Measurements from ENCODE around the gene MSN.
A peak's percentile ranks its signal among the peaks of the same experiment; 100 is the strongest.

The MSN gene

DNA sequence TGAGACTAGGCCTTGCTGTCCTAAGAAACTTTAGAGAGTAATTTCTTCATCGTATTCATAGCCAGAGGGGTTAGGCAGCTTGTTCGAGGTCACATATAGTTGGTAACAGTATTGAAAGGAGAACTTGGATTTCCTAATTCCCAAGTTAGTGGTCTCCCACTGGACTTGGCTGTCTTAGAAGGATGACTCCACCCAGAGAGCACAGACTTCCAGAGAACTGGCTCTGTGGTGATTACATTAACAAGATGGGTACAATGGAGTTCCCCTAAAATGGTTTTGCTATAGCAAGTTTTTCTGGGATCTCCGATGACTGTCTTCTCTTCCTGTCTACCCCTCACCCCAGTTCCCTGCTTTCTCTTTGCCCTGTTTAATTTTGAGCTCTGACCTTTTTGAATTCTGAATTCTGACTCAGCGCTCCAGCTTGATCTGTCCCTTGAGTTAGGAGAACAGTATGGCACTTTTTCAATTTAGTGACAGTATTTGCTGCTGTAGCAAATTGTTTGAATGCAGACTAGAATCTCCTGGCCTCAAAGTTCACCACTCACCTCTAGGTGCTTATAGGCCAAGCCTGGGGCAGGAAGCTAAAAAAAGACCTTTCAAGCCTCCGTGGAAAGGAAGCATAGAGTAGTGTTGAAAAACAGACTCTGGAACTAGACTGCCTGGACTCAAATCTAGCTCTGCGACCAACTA, 6.9 kb downstream of the MSN start:
- DNase-seq, result peak; percentile 45

DNA sequence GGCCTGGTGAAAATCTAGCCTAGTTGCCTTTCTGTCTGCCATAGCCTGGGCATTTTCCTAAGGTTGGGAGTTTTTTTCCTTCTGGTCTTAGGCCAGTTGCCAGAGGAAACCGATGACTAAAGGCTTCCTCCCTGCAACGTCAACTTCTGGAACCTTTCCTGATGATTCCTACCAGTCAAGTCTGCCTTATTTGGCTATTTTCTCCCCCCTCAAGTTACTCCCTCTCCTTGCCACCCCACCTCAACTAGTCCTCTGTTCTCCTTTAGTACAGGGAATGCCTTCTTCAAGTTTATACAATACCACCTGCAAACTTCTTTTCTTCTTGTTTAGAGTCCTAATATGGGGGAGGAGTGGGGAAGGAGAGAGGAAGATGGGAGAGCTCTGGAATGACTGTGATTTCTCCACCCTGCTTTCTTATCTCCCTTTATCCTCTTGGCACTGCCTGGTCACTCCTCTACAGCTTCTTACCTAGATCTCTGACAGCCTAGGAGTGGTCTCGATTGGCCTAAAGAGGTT, 10.6 kb downstream of the MSN start:
- DNase-seq, result no peak

DNA sequence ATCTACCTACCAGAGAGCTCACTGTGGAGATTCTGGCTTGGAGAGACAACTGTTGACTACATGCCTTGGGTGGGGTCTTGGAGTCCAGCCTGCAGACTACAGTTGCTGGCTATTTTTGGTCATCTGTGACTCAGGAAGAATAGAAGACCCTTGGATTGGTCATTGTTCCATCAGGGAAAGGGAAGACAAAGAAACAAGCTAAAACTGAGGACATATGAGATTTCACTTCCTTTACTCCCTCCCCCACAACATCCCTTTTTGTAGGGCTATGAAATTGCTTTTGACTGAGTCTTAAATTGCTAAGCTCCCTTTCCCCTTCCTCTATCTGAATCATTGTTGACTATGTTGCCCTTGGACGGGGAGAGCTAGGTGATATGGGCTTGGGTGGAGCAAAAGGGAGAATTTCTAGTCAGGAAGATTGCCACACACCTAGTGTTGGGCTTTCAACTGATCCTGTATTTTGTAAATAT, 11.7 kb downstream of the MSN start:
- no peak for DNase-seq

DNA sequence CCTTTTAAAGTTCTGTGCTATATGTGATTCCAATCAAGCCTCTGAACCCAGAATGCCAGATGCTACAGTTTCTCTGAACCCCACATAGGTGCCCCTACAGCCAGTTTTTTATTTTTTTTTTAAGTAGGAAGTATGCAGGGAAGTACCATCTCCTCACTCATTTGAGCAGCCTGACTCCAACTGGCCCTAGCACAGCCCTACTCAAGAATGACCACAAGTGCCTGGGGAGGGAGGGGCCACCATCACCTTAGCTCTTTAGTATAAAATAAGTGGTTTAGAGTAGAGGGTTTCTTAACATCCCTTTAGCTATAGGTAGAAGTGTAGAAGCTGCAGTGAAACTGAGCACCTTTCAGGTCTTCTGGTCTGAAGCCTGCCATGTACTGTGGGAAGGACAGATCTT, 14.4 kb downstream of the MSN start:
- no peak for DNase-seq

DNA sequence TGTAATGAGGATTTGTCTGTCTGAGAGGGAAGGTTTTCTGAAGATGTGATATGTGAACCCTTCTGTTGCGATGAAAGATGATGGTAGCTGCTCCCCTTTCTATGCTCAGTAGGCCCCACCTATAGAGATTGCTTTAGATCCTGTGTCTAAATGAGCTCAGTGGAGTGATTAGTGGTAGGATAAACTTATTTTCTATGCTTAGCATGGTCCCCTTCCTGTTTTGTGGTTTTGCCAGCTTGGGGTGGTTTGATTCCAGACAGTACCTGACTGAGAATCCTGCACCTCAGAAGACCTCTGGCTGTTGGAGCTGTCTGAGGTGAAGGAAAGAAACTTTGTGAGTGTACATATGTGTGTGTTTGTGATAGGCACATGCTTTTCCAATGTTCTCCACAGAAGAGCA, 17.7 kb downstream of the MSN start:
- no peak for DNase-seq

DNA sequence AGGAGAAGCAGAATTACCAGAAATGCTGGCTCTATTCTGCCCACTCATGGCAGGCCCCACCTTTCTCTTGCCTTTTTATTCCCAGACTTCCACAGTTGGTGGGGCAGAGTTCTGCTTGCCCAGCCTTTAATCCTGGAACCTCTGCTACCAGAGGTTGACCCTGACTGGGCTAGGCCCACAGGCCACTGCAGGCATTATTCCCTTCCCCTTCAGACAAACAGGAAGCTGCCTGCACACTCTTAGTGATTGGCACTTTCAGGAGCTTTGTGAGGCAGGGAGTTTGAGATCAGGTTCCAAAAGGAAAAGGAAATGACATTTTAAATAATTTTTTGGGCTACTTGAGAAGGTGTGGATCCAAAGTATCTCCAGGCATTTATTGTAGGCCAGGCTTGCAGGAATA, 18.8 kb downstream of the MSN start:
- DNase-seq, result no peak

DNA sequence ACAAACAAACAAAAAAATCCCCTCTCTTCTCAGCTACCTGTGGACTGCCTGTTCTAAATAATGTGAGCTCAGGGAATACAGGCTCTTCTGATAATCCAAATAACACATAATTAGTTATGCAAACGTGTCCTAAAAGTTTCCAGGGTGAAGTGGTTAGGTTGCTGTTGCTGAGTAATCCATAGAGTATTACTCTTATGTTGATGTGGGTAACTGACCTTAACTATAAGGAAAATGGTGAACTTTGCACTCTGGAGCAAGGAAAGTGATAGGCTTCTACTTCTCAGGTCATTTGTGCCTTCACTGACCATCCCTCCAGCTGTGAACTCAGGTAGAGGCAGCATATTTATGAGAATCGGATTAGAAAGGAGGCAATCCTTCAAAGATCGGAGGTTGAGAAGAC, 19.9 kb downstream of the MSN start:
- DNase-seq, result no peak

DNA sequence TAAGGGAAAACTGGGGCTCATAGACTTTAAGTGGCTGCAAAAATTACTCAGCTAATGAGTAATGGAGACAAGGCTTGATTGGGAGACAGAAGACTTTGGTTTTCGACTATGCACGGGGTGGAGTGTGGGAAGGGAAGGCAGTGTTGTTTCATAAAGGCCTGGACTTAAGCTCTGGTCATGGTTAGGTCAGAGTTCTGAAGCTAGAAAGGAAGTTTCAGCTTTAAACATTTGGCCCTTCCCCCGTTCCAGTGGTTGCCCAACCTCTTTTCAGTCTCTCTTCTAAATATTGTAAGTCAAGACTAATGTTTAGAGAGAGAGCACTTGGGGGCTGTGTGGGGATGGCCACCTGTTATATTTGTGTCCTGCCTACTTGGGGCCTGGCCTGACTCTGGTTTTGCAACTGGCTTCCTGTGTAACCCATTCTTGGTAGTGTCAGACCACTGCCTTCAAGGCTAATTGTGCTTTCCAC, 21.0 kb downstream of the MSN start:
- DNase-seq, result no peak

DNA sequence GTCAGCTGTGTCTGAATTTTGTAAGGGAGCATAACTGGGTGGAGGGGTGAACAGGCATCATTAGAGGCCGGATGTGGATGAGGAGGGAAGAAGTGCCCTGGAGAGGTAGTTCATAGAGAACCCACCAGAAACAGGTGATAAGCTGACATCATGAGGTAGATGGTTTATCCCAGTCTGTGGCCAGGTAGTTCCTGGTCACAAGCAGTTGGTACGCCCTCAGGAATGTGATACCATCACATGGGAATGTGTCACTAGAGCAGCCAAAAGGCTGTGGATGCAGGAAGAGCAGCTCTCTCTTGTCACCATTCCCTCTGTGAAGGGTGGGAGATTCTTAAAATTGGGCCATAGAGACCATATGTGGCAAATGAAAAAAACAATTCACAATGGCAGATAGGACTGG, 21.9 kb downstream of the MSN start:
- no peak for DNase-seq

DNA sequence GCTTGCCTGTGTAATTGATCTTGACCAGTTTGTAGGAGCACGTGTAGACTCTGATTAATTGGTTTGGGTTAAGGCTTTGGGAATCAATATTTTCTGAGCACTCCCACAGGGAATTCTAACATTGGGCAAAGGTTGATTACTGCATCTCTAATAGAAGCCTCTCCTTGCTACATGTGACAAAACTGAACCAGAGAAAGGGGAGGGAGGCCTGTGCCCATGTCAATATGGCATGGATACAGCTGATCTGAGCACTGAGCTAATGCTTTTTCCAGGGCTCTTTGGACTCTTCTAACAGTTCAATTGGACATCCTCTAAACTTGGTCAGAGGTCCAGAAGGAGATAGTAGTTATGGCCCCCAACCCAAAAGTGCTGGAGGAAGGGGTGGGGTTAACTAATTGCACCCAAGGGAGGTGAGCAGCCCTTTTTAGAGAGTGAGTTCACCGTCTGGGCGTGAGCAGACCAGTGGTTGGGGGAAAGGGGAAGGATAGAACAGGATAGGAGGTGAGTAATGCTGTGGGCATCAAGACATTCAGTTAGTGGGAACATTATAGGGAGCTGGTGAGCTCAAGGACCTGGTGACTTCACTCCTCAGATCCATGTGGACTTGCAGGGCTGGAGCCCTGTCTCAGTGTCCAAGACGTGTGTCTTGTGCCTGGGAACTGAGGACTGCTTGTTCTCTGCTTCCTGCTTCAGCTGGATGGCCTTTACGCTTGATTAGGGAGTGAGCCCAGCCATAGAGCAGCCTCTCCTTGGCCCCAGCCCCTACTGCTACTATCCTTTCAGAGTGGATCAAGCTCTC, 22.8 kb downstream of the MSN start:
- DNase-seq, result no peak

DNA sequence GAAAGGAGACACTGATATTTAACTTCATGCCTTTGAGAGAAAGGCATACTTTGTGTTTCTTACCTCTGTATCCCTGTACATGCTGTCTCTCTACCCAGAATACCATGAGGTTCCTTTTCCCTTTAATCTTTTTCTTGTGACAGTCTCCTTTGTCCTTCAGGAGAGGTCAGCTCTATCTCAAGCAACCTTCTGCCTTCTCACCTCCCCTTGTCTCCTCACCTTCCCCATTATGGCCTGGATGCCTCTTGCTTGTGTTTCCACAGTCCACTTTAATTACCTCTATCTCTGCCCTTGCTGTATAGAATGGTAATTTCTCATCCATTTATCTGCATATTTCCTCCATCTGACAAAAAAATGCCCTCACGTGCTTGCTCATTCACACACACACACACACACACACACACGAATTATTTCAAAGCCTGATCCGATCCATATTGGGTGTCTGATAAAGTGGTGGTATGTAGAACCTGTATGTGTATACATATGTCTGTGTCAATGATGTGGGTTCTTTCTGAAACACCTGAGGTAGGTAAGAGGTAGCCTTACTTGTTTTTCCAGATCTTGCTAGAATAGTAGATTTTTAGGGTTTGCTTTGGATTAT, 28.5 kb downstream of the MSN start:
- DNase-seq, result no peak

DNA sequence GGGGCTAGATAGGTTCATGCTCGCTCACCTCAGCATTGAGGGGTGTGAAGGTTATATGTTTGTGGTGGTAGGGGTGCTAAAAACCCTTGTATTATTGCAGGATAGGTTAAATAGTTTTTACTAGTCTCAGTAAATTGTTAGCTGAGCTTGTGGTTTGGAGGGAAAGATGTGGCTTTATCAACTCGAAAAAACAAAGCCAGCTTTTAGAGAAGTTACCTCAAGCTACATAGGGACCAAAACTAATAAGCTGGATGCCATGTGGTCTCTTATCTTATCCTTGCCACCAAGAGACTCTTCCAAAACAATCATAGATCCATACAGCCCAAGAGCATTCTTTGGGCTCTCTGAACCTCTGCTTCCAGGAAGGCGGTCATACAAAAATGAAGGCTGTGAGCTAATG, 29.2 kb downstream of the MSN start:
- DNase-seq, result peak; percentile 41

DNA sequence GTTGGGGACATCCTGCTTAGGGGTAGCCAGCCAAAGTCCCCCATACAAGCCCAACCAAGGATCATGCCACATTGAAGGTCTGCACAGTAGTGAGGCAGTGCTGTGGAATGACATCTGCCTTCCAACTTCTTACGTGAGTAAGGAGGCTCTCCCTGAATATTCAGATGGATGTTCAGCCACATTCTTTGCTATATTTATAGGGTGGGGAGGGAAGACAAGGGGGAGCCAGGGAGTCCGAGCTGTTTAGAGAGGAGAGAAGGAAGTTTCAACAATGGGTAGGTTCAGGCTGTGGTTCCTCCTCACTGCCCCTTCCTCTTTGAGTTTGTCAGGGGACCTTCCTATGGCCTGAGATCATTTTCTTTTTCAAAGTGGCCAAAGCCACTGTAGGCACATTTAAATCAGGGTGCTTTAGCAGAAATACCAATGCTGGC, 29.8 kb downstream of the MSN start:
- DNase-seq, result no peak

DNA sequence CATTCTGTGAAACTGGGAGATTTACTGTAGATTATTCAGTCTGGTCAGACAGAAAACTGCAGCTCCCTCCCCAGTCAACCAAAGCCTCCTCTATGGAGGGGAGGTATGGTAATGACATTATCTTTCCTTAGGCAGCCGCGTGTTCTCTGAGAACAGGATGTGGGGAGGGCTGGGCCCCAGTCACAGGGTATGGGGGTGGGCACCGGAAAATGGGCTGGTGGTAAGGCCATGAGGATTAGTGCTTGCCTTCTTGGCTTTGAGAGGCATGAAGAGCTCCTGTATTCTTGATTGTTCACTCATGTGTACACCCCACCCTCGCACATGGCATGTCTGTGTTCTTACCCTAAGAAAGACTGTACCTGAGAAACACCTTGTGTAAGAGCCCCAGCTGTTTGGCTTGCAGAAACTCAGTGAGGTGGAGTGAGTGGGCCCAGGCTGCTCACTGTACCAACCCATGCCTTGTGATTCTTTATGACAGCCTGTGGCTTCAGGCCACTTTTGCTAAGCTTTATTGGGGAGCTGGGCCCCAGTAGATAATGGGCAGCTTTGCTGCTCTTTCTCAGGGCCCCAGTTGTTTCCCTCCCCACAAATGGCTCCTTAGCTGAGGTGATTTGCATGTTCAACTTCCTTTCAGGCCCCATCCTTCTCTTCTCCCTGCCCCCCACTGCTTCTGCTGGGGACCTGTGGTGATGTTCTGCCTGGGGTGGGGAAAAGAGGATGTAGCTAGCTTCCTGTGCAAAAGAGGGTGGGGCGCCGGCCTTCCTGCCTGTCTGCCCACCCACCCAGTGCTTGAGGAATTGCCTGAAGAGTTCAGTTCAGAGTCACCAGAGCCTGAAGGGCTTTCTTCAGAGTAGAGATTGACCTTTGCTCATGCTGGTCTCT, 30.7 kb downstream of the MSN start:
- peak; percentile 70 for DNase-seq

DNA sequence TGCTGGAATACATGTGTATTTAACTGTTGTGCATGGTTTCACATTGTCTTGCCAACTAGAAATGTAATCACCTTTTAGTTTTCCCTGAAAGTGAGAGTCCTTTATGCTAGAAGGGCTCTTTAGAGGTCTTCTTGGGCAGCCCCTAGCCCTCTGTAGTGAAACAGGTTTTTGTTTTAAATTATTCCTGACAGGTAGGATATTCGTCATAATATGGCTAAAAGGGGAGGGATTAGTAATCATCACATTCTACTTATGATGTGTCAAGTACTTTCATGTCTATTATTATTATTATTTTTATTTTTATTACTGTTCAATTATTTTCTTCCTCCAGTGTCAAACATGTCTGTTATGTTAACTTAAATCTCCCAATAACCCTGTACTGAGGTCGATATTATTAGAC, 35.5 kb downstream of the MSN start:
- no peak for DNase-seq

DNA sequence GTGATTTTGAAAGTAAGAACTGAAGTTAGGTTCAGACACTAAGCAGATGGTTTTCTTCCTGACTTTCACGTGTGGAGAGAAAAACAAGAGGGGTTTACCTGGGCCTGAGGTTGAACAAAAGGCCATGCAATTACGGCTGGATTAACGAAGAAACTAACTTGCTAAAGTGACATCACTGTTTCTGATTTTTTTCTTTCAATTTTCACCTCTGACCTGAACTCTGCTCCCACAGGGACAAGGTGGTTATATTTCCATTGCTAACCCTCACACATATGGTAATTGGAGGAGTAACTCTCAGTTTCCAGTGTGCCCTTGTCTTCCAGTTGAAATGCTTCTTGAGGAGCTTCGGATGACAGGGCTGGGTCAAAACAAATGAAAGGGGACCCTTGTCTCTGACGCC, 38.0 kb downstream of the MSN start:
- DNase-seq, result no peak

DNA sequence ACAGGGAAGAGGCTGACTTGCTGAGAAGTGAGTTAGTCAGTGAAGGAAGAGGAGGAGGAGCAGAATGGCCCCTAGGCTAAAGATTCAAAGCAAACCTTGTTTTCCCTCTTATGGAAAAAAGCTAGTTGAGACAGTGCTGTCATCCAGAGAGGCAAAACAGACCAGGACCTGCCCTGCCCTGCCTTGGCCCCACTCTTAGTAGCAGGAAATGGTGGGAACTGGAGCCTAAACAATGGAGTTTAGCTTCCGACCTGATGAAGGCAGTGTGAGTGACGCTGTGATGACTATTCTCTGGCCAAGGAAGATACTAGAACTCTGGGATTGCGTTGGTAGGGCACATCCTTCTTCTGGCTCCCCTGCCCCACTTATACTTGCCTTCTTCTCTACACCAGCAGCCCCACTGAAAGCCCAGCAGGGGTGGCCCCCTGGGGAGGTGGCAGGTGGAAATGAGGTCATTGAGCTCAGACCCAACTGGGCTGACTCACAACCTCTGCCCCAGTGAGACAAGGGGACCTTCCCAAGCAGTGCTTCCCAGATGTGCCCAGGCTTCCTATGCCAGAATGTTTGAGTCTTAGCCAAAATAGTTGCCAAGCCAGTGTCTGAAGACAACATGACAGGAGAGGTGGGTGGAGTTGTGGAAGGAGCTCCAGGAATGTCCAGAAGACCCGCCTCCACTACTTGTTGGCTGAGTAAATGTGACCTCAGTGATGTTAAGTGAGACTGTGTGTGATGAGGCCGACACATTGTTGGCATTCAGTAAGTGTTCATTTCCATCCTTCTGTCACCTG, 38.8 kb downstream of the MSN start:
- peak; percentile 51 for DNase-seq

DNA sequence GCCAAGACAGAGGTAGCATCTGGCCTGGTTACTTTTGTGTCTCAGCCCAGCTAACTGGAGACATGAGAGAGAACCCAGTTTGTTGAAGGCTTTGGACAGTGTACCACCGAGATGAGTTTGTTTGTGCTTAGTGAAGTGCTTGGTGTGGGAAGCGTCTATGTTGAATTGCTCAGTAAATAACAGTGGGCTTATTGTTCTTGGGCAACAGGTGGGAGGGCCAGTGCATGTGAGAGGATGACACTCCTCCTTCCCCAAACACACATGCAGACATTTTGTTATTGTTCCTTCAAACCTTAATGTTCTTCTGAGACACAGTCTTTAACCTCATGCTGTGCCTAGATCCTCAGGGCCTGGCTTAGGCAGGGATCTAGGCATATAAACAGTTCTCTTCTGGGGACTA, 39.7 kb downstream of the MSN start:
- no peak for DNase-seq

DNA sequence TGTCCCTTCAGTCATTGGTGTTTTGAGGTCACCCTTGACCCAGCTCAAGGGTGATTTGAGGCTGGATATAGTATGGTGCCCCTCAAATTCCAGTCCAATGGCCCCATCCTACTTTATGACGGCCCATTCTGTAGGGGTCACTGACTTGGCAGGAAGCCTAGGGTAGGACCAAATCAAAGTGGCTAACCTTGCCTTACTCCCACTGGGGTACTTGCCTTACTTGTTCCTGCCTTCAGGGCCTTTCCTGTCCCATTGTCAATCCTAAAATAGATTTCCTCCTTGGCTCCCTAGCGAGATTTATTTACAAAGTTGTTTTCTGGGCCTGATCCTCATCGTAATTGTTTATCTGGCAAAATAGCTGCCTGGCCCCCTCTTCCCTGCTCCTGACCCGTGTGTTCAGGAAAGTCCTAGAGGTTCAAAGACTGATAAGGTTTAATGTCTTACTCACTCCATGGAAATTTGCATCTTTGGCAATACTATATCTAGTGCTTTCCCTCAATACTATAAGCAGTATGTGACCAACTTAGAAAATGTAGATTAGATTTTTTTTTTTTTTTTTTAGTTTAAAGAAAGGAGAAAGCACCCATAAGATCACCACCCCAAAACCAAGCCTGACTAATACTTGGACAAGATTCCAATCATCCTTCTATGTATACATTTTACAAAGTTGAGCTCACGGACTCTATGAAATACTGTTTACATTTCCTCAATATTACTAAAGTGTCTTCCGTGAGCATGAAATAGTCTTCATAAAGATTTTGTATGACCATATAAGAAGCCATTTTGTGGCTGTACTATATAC, 44.8 kb downstream of the MSN start:
- no peak for DNase-seq

DNA sequence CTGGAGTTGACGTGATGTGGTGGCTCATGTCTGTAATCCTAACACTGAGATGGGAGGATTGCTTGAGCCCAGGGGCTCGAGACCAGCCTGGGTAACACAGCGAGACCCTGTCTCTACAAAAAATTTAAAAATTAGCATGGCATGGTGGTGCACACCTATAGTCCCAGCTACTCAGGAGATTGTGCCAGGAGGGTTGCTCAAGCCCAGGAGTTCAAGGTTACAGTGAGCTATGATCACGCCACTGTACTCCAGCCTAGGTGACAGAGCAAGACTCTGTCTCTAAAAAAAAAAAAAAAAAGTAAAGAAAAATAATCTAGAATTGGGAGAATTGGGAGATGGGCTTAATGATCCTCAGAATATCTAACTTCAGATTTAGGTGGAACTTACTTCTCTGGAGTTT, 51.1 kb downstream of the MSN start:
- DNase-seq, result no peak

DNA sequence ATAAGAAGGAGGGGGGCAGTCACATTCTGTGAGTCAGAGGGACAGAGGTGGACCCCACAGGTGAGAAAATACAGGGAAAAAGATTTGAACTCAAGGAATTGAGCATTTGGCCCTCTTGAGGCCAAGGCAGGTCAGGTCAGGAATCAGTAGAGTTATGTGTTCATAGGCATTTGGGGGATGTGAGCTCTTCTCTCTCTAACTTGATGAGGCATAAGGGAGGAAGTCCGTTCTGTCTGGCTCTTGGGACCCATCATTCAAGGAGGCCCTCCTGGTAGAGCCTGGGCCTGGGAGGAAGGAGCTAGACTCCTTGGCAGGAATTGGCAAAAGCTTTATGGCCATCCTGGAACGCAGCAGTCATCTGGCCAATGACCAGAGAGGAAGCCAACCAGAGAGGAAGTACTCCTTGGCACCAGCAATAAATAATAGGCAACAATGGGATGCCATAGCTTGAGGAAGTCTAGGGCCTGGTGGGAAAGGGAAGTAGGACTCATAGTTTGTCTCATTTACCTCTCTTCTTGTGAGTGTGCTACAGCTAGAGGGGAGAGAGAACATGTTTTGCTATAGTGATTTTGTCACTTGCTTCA, 53.0 kb downstream of the MSN start:
- DNase-seq, result no peak
